Vagina (tissue), 2 donors: Measurements from ENCODE around the gene PLCB1. TPM values are rescaled to one million over a fixed set of nuclear protein-coding genes. Genes with fewer than 3 reads are reported as not detected.

ENCODE experiments used
- DNase-seq, 2 donors: peaks; one replicate each; pipeline ENCODE4 v3.0.0-alpha.2; 2017; ENCODE audit errors: extremely low spot score in 2 of 2
- H3K27ac ChIP-seq: fragments of 200-600 bp; sonication (generic); one replicate; pipeline ENCODE4 v1.5.1; 2019
- H3K27me3 ChIP-seq: fragments of 200-600 bp; sonication (generic); one replicate; pipeline ENCODE4 v1.5.1; 2019
- H3K36me3 ChIP-seq, 2 donors: fragments of 200-600 bp; sonication (generic); one replicate each; pipeline ENCODE4 v1.5.1; 2017 to 2019
- H3K4me1 ChIP-seq: fragments of 200-600 bp; sonication (generic); one replicate; pipeline ENCODE4 v1.5.1; 2019
- H3K4me3 ChIP-seq, 2 donors: fragments of 200-600 bp; sonication (generic); 1 replicate in 1 of 2; 2 replicates in 1 of 2; pipeline ENCODE4 v1.5.1; 2016 to 2019
- H3K9me3 ChIP-seq: fragments of 200-600 bp; sonication (generic); one replicate; pipeline ENCODE4 v1.5.1; 2019
- CTCF ChIP-seq, 3 experiments: fragments of 450-650 bp in 2 of 3; fragments of 200-600 bp in 1 of 3; sonication (generic) in 1 of 3; IDR thresholded peaks; one replicate each; pipeline ENCODE4 v1.5.1; 2017 to 2019; ENCODE audit warnings: antibody characterized with exemption in 3 of 3, mild to moderate bottlenecking in 2 of 3, moderate library complexity in 2 of 3
- POLR2A ChIP-seq, 2 donors: fragments of 450-650 bp; IDR thresholded peaks; one replicate each; pipeline ENCODE4 v1.6.1; 2017; ENCODE audit warnings: antibody characterized with exemption in 2 of 2, mild to moderate bottlenecking in 2 of 2, moderate library complexity in 2 of 2
- POLR2AphosphoS5 ChIP-seq, 2 donors: sonication (generic); formaldehyde crosslinking; IDR thresholded peaks; one replicate each; pipeline ENCODE4 v1.9.0; 2017; ENCODE audit warnings: antibody characterized with exemption in 2 of 2, mild to moderate bottlenecking in 2 of 2, low read depth in 1 of 2; ENCODE audit not compliant: insufficient read depth in 1 of 2
- intact Hi-C: fragments of 100-400 bp; cut with DNase I; formaldehyde crosslinking; loops from one replicate; pipeline ENCODE4 v1.15.1; 2023
- total RNA-seq: library from RNA; depleted of rRNA; stranded (reverse); fragments of >200 nt; gene quantifications from one replicate; pipeline ENCODE4 v1.2.3, GENCODE V29; 2016

The PLCB1 gene
- total RNA-seq, 1 donor from 2014 or later = 32.4 TPM

GRCh38 chr20:8490076-8490830 lies 358.2 kb downstream of the PLCB1 start:
- Histone ChIP-seq H3K27ac (no peak overlapping the region), H3K9me3 (no peaks in the 10 kb centered on the region), H3K4me3 (no peak overlapping the region), H3K27me3 (no peaks in the 10 kb centered on the region), H3K36me3 (no peaks in the 10 kb centered on the region), H3K4me1 (peaks cover 9% of the 10 kb centered on the region)
- TF ChIP-seq CTCF (IDR thresholded peaks at IDR 0.05) (no peak), POLR2AphosphoS5 (IDR thresholded peaks at IDR 0.05; ENCODE audit: insufficient read depth in 1 of 2, low read depth in 1 of 2) (no peak), POLR2A (IDR thresholded peaks at IDR 0.05) (no peak)
- intact Hi-C loops = no loop called here
- DNase-seq = no peak

GRCh38 chr20:8492173-8492572 lies 360.1 kb downstream of the PLCB1 start:
- TF ChIP-seq POLR2A (IDR thresholded peaks at IDR 0.05) = no peak
- no peak for TF ChIP-seq POLR2AphosphoS5 (IDR thresholded peaks at IDR 0.05; ENCODE audit: insufficient read depth in 1 of 2, low read depth in 1 of 2)
- no peak for TF ChIP-seq CTCF (IDR thresholded peaks at IDR 0.05)
- Histone ChIP-seq H3K27me3 (no peaks in the 10 kb centered on the region), H3K27ac (no peak overlapping the region), H3K4me1 (peaks cover 9% of the 10 kb centered on the region), H3K4me3 (no peak overlapping the region), H3K36me3 (no peaks in the 10 kb centered on the region), H3K9me3 (no peaks in the 10 kb centered on the region)
- DNase-seq = no peak
- intact Hi-C loops = no loop called here

GRCh38 chr20:8498571-8498970 lies 366.5 kb downstream of the PLCB1 start:
- no peaks in the 10 kb centered on the region for H3K9me3 ChIP-seq
- H3K27ac ChIP-seq = no peak overlapping the region
- no peaks in the 10 kb centered on the region for H3K4me1 ChIP-seq
- intact Hi-C loops = no loop called here
- TF ChIP-seq CTCF (IDR thresholded peaks at IDR 0.05) = no peak
- no peak for TF ChIP-seq POLR2AphosphoS5 (IDR thresholded peaks at IDR 0.05; ENCODE audit: insufficient read depth in 1 of 2, low read depth in 1 of 2)
- no peak for TF ChIP-seq POLR2A (IDR thresholded peaks at IDR 0.05)
- no peaks in the 10 kb centered on the region for H3K27me3 ChIP-seq
- H3K4me3 ChIP-seq = no peak overlapping the region
- H3K36me3 ChIP-seq = no peaks in the 10 kb centered on the region
- no peak for DNase-seq

GRCh38 chr20:8504030-8504429 lies 372.0 kb downstream of the PLCB1 start:
- Histone ChIP-seq H3K9me3 (no peaks in the 10 kb centered on the region), H3K27me3 (no peaks in the 10 kb centered on the region), H3K4me3 (no peak overlapping the region), H3K36me3 (no peaks in the 10 kb centered on the region), H3K4me1 (peaks cover 8% of the 10 kb centered on the region), H3K27ac (no peak overlapping the region)
- TF ChIP-seq POLR2A (IDR thresholded peaks at IDR 0.05) (no peak), CTCF (IDR thresholded peaks at IDR 0.05) (no peak), POLR2AphosphoS5 (IDR thresholded peaks at IDR 0.05; ENCODE audit: insufficient read depth in 1 of 2, low read depth in 1 of 2) (no peak)
- intact Hi-C loops = no loop called here
- no peak for DNase-seq

- no peak for DNase-seq
These were observed 373.6 kb downstream of the PLCB1 start for GRCh38 chr20:8505476-8506200.

More at GRCh38 chr20:8505476-8506200, 373.6 kb downstream of the PLCB1 start:
- H3K4me1 ChIP-seq = peaks cover 8% of the 10 kb centered on the region
- intact Hi-C loops = no loop called here
- no peaks in the 10 kb centered on the region for H3K9me3 ChIP-seq
- H3K4me3 ChIP-seq = no peak overlapping the region
- H3K27ac ChIP-seq = no peak overlapping the region
- H3K27me3 ChIP-seq = no peaks in the 10 kb centered on the region
- TF ChIP-seq POLR2A (IDR thresholded peaks at IDR 0.05) = no peak
- no peaks in the 10 kb centered on the region for H3K36me3 ChIP-seq
